ENCODE measurements around the gene EPS8L3. TPM values are rescaled to one million over a fixed set of nuclear protein-coding genes. Genes with fewer than 3 reads are reported as not detected.

The EPS8L3 gene
- total RNA-seq, 1 donor from 2014 or later: not detected

GRCh38 chr1:109794319-109795132, 30.8 kb upstream of the EPS8L3 start:
- DNase-seq (ENCODE audit: missing footprints) (no peak), ATAC-seq (no peak)
- intact Hi-C loops (cut with DNase I): loop anchor here (5.0 kb wide), 1 partner anchor 118 kb away; the partner anchor contains the start of gene CSF1

GRCh38 chr1:109793486-109794318, 30.0 kb upstream of the EPS8L3 start:
- ATAC-seq (peak; percentile 26), DNase-seq (ENCODE audit: missing footprints) (no peak)
- intact Hi-C loops (cut with DNase I): loop anchor here (1.0 to 5.0 kb wide), 2 partner anchors 103 to 119 kb away; partner anchors contain the start of gene CSF1

GRCh38 chr1:109793089-109793485, 29.4 kb upstream of the EPS8L3 start:
- intact Hi-C loops (cut with DNase I): loop anchor here (1.0 to 5.0 kb wide), 2 partner anchors 103 to 119 kb away; partner anchors contain the start of gene CSF1
- DNase-seq (ENCODE audit: missing footprints) (no peak), ATAC-seq (no peak)

- intact Hi-C loops (cut with DNase I): loop anchor here (1.0 to 5.0 kb wide), 3 partner anchors 120 to 192 kb away; partner anchors contain the start of genes AHCYL1 and CSF1
- peak; percentile 46 for ATAC-seq
- peak; percentile 84 for DNase-seq (ENCODE audit: missing footprints)
Observed at GRCh38 chr1:109792056-109792831, 28.5 kb upstream of the EPS8L3 start.

- intact Hi-C loops (cut with DNase I): loop anchor here (1.0 to 5.0 kb wide), 3 partner anchors 121 to 193 kb away; partner anchors contain the start of genes AHCYL1 and CSF1
- ATAC-seq (no peak), DNase-seq (ENCODE audit: missing footprints) (no peak)
Observed at GRCh38 chr1:109791495-109792043, 27.8 kb upstream of the EPS8L3 start.

GRCh38 chr1:109790735-109791494, 27.2 kb upstream of the EPS8L3 start:
- intact Hi-C loops (cut with DNase I): loop anchor here (5.0 kb wide), 1 partner anchor 121 kb away; the partner anchor contains the start of gene CSF1
- DNase-seq (ENCODE audit: missing footprints) (no peak), ATAC-seq (peak; percentile 41)

- no peak for ATAC-seq
- intact Hi-C loops (cut with DNase I): loop anchor here (5.0 kb wide), 1 partner anchor 122 kb away; the partner anchor contains the start of gene CSF1
- DNase-seq (ENCODE audit: missing footprints): no peak
Observed at GRCh38 chr1:109790329-109790728, 26.6 kb upstream of the EPS8L3 start.

GRCh38 chr1:109789551-109790180, 25.9 kb upstream of the EPS8L3 start:
- DNase-seq (ENCODE audit: missing footprints) (no peak), ATAC-seq (no peak)
- intact Hi-C loops (cut with DNase I): loop anchor here (5.0 kb wide), 1 partner anchor 123 kb away; the partner anchor contains the start of gene CSF1

- no peak for DNase-seq (ENCODE audit: missing footprints)
- no peak for ATAC-seq
- intact Hi-C loops (cut with DNase I): no loop called here
Observed at GRCh38 chr1:109788695-109789521, 25.2 kb upstream of the EPS8L3 start.

- DNase-seq (ENCODE audit: missing footprints) (no peak), ATAC-seq (no peak)
Observed at GRCh38 chr1:109787845-109788601, 24.3 kb upstream of the EPS8L3 start.

GRCh38 chr1:109787211-109787844, 23.6 kb upstream of the EPS8L3 start:
- DNase-seq (ENCODE audit: missing footprints) (no peak), ATAC-seq (no peak)
- intact Hi-C loops (cut with DNase I): no loop called here

More at GRCh38 chr1:109787845-109788601, 24.3 kb upstream of the EPS8L3 start:
- intact Hi-C loops (cut with DNase I): no loop called here

GRCh38 chr1:109786531-109787021, 22.9 kb upstream of the EPS8L3 start:
- intact Hi-C loops (cut with DNase I): no loop called here

GRCh38 chr1:109786112-109786480, 22.4 kb upstream of the EPS8L3 start:
- ATAC-seq (no peak), DNase-seq (ENCODE audit: missing footprints) (no peak)
- intact Hi-C loops (cut with DNase I): no loop called here

More at GRCh38 chr1:109786531-109787021, 22.9 kb upstream of the EPS8L3 start:
- DNase-seq (ENCODE audit: missing footprints) (no peak), ATAC-seq (no peak)

- no peak for DNase-seq (ENCODE audit: missing footprints)
- intact Hi-C loops (cut with DNase I): no loop called here
- ATAC-seq: no peak
Observed at GRCh38 chr1:109785446-109786111, 21.9 kb upstream of the EPS8L3 start.
